Right forelimb (tissue), 1 donor: ENCODE measurements around the gene LZTS2.

Experiments
- DNase-seq: peaks from one replicate; pipeline ENCODE4 v3.0.0-alpha.2; 2018

LZTS2 gene

GRCh38 chr10:101014966-101015581 lies 15.5 kb downstream of the LZTS2 start:
- no peak for DNase-seq

DNA sequence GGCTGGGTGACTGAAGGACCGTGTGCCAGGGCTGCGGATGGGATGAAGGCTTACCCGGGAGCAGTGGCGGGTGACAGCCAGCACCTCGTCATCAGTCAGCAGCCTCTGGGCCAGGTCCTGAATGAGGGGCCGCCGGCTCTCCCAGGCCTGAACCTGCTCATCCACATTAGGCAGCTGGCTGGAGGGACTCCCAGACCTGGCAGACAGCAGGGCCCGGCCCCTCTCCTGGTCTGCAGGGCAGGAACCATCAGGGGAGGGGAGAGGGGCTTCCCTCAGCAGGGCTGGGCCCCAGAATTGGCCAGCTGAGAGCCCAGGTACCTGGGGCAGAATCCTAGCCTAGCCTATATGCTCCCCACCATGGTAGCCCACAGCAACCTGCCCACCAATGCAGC lies 16.0 kb downstream of the LZTS2 start:
- no peak for DNase-seq

GRCh38 chr10:101016814-101017213 lies 17.2 kb downstream of the LZTS2 start:
- DNase-seq = no peak

DNA sequence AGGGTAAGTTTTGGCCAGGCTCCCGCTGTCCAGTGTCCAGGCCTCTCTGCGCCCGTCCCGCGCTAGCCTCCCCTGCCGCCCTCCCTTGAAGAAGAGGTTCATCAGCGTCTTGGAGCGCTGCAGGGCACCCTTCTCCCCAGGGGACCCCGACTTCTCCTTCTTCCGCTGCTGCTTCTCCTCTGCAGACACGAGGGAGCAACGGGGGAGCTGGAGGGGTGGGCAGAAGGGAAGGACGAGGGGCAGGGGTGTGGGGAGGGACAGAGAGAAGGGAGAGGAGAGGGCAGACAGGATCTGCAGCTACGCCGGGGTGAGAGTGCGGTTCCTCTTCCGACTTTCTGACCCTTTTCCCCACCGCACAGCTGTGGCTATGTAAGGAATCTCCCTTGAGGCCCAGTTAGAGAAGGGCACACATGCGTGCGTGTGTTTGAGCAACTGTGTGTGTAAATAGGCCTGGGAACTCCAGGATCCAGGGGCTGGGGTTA lies 18.6 kb downstream of the LZTS2 start:
- no peak for DNase-seq

DNA sequence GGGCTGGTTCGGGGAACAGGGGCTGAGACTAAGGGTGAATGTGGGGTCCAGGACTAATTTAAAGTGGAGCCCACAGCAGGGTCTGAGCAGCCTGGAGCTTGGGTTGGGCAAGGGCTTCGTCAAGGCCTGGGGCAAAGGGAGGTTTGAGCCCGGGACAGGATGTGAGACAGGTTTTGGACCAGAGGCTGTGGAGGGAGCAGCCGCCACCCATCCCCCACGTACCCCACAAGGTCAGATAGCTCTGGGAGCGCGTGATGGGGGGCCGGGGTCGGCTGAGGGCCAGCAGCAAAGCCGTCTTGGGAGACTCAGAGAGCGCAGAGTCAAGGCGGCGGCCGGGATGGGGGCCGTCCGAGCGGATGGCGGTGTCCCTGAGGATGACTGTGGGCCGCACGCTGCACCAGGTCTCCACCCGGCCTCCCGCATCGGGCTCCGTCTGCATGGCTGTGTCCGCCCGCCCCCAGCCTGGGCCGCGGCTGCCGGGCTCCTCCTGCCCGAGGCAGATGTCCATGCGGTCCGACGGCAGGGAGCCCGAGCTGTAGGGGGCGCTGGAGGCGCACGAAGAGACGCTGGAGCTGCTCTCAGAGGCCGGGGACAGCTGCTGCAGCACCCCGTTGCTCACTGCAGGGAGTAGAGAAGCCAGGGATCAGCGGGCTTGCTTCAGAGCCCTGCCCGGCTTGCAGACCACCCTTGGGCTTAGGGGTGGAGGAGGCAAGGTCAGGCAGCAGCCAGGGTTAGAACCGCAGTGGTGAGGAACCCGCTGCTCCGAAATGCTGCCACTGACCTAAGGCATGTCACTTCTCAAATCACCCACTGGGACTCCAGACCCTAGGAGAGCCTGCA lies 19.2 kb downstream of the LZTS2 start:
- DNase-seq = peak; percentile 83

DNA sequence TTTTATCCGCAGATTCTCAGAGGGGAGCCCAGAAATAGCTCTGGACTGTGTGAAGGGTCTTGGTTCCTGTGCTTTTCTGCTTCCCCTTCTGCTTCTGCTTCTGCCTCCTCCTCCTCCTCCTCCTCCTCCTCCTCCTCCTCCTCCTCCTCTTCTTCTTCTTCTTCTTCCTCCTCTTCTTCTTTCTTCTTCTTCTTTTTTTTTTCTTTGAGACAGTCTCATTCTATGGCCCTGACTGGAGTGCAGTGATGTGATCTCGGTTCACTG lies 19.8 kb downstream of the LZTS2 start:
- no peak for DNase-seq

DNA sequence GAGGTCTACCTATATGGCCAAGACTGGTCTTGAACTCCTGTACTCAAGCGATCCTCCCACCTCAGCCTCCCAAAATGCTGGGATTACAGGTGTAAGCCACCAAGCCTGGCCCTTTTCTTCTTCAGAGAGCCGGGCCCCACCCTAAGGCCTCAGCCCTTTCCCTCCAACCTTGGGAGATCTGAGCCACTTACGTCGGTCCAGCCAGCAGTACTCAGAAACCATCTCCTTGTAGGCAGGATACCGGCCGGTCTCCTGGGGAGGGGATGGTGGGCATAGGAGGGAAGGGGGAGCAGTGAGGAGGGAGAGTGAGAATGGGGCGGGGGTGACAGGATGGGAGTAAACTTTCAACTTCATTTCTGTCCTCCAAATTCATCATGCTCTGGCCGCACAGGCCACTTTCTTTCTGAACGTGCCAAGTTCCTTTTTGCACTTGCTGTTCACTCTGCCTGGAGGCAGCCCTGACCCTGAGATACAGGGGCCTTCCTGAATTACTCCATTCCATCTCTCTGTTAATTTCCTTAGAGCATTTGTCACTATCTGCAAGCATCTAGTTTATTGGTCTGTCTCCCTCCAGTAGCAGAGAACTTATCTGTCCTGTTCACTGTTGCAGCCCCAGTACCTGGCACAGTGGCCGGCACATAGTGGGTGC lies 20.9 kb downstream of the LZTS2 start:
- DNase-seq = no peak

DNA sequence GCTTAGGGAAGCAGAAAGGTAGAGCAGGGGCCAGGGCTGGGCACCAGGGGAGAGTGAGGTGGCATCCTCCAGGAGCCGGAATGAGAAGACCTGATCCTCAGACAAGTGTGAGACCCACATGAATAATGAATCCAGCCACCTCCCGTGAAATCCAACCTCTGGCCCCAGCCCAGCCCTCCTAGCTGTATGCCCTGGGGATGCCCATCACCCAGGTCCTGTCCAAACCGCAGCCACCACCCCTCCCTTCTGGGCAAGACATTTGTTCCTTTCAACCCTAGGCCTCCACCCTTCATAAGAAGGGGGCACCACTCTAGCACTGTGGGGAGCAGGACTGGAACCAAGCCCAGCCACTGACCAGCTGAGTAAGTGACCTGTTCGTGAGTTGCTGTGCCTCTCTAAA lies 21.6 kb downstream of the LZTS2 start:
- DNase-seq = no peak

GRCh38 chr10:101021692-101022251 lies 22.2 kb downstream of the LZTS2 start:
- no peak for DNase-seq

- no peak for DNase-seq
Observed at GRCh38 chr10:101022967-101023705, 23.5 kb downstream of the LZTS2 start.

DNA sequence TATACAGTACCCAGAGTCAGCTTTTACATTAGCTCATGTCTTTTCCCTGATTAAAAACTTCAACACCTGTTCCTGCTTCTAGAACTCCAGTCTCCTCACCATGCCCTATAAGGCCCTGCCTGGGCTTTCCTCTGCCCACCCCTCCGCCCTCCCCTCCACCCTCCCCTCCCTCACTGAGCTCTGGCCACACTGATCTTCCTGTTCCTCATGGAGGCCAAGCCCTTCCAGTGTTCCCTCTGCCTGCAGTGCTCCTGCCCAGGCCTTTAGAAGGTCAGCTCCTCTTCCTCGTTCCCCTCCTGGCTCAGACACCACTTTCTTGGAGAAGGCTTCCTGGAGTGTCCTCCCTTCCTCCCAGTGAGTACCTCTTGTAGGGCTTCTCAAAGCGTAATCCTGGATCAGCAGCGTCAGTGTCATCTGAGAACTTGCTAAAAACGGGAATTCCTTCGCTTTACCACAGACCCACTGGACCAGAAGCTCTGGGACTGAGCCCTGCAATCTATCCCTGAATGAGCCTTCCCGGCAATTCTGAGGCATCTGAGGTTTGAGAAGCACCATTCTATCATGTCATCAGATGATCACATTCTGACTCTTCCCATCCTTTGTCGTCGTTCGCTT lies 27.6 kb downstream of the LZTS2 start:
- DNase-seq = no peak

DNA sequence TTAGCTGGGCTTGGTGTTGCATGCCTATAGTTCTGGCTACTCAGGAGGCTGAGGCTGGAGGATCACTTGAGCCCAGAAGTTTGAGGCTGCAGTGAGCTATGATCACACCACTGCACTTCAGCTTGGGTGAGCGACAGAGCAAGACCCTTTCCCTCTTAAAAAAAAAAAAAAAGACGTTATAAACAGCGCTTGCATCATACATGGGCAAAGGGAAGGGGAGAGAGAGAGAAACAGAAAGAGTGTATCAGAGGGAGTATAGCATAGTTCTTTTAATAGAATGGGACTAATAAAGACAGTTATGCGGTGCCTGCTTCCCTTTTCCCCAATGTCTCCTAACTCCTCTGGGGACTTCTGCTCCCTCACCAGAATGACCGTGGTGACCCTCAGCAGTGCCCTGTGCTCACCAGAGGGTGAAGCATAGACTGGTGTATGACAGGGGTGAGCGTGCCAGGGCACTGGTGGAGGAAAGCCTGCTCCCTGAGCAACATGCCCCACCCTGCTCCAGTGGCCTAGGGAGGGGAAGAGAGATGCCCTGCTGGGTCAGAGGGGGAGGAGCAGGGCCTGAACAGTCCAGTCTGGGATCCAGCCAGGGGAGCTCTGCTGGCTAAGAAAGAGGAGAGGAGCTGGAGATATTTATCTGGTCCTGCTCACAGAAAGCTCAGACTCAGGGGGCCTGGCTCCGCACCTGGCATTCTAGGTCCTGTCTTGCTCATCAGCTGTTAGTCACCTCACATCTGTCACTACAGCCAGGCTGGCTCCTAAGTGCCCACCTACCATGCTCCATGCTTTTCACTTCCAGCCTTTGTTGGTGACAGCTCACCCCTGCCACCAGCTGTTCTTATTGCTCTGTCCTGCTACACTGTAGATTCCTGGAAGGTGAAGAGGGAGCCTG lies 29.1 kb downstream of the LZTS2 start:
- DNase-seq = no peak

DNA sequence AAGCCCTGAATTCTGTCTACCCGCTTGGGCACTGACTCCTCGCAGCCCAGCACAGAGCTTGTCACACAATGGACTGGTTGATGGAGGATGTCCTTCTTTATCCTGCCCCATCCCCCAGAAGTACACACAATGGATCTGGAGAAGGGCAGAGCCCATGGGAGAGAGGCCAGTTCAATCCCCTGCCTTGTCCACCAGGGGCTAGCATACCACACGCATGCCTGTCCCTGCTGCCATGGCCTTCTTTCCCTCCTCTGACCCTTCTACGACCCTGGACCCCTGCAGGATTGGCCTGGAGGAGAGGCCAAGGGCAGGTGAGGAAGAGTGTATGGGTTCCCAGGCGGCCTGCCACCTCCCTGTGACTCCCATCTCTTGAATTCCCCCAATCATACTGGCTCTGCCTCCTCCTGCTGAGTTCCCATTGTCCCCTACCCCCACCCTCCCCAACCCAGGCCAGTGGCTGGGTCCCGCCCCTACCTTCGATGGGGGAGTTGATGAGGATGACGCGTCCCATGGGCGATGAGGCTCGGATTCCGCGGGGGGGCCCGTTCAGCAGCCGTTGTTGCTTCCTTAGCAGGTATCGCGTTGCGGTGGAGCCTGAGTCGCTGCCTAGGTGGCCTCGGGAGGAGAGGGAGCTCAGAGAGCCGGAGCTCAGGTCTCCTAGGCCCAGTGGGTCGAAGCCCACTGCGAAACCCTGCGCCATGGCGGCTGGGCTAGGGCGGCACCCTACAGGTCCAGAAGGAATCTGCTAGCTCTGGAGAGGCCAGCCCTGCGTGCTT lies 30.1 kb downstream of the LZTS2 start:
- DNase-seq = no peak

GRCh38 chr10:101030496-101031127 lies 31.0 kb downstream of the LZTS2 start:
- DNase-seq = no peak

GRCh38 chr10:101031128-101031795 lies 31.7 kb downstream of the LZTS2 start, which contains the start of the genes PDZD7 and SFXN3:
Gene PDZD7 (minus strand): TSS chr10:101031129. CDS start chr10:101030219, 910 bp downstream.
Gene SFXN3 (plus strand): TSS chr10:101031234. CDS start chr10:101034695, 3,461 bp downstream.
- DNase-seq = peak; percentile 96

- peak; percentile 84 for DNase-seq
Observed at GRCh38 chr10:101031796-101032636, 32.4 kb downstream of the LZTS2 start.

- peak; percentile 80 for DNase-seq
Observed at GRCh38 chr10:101032637-101033224, 33.1 kb downstream of the LZTS2 start.

GRCh38 chr10:101033276-101033675 lies 33.7 kb downstream of the LZTS2 start:
- no peak for DNase-seq
